Measurements from ENCODE around the gene MYO3B. TPM values are rescaled to one million over a fixed set of nuclear protein-coding genes. Genes with fewer than 3 reads are reported as not detected.
"Not testable (repeated sequence)": the region's sequence is repeated elsewhere in the genome, so short reads cannot be mapped to it uniquely, and the experiment has no call there.

The MYO3B gene
- total RNA-seq, 1 donor from 2014 or later, result under 0.01 TPM

GRCh38 chr2:170212625-170213280 is 34.8 kb downstream of the MYO3B start:
- DNase-seq (ENCODE audit: low read depth, low spot score), result no peak

- DNase-seq (ENCODE audit: low read depth, low spot score), result not testable (repeated sequence)
These were observed 35.3 kb downstream of the MYO3B start for GRCh38 chr2:170213281-170213625.

- DNase-seq (ENCODE audit: low read depth, low spot score), result no peak
These were observed 35.7 kb downstream of the MYO3B start for GRCh38 chr2:170213651-170214050.

- DNase-seq (ENCODE audit: low read depth, low spot score), result no peak
These were observed 36.5 kb downstream of the MYO3B start for GRCh38 chr2:170214309-170214948.

GRCh38 chr2:170215021-170215420 is 37.1 kb downstream of the MYO3B start:
- no peak for DNase-seq (ENCODE audit: low read depth, low spot score)

- DNase-seq (ENCODE audit: low read depth, low spot score), result no peak
These were observed 38.5 kb downstream of the MYO3B start for GRCh38 chr2:170216428-170216827.

- DNase-seq (ENCODE audit: low read depth, low spot score), result no peak
These were observed 39.0 kb downstream of the MYO3B start for GRCh38 chr2:170216981-170217380.

GRCh38 chr2:170217778-170218251 is 39.9 kb downstream of the MYO3B start:
- no peak for DNase-seq (ENCODE audit: low read depth, low spot score)

GRCh38 chr2:170218456-170218855 is 40.5 kb downstream of the MYO3B start:
- DNase-seq (ENCODE audit: low read depth, low spot score), result no peak

- no peak for DNase-seq (ENCODE audit: low read depth, low spot score)
These were observed 41.0 kb downstream of the MYO3B start for GRCh38 chr2:170218931-170219330.

- DNase-seq (ENCODE audit: low read depth, low spot score), result peak; percentile 48
These were observed 43.7 kb downstream of the MYO3B start for GRCh38 chr2:170221317-170222288.

GRCh38 chr2:170222298-170222697 is 44.4 kb downstream of the MYO3B start:
- DNase-seq (ENCODE audit: low read depth, low spot score), result no peak

- DNase-seq (ENCODE audit: low read depth, low spot score), result no peak
These were observed 44.9 kb downstream of the MYO3B start for GRCh38 chr2:170222842-170223241.

- DNase-seq (ENCODE audit: low read depth, low spot score), result no peak
These were observed 46.8 kb downstream of the MYO3B start for GRCh38 chr2:170224692-170225294.

GRCh38 chr2:170226216-170226615 is 48.3 kb downstream of the MYO3B start:
- no peak for DNase-seq (ENCODE audit: low read depth, low spot score)

GRCh38 chr2:170227507-170227947 is 49.6 kb downstream of the MYO3B start:
- DNase-seq (ENCODE audit: low read depth, low spot score), result no peak

GRCh38 chr2:170227951-170228350 is 50.0 kb downstream of the MYO3B start:
- no peak for DNase-seq (ENCODE audit: low read depth, low spot score)

- DNase-seq (ENCODE audit: low read depth, low spot score), result no peak
These were observed 50.5 kb downstream of the MYO3B start for GRCh38 chr2:170228429-170228828.

- no peak for DNase-seq (ENCODE audit: low read depth, low spot score)
These were observed 51.2 kb downstream of the MYO3B start for GRCh38 chr2:170229125-170229524.

GRCh38 chr2:170229744-170230143 is 51.8 kb downstream of the MYO3B start:
- no peak for DNase-seq (ENCODE audit: low read depth, low spot score)

- DNase-seq (ENCODE audit: low read depth, low spot score), result peak; percentile 10
These were observed 58.1 kb downstream of the MYO3B start for GRCh38 chr2:170235860-170236679.

All from pulmonary artery endothelial cell (primary cell).